Muscle of leg (tissue), 11 donors: ENCODE results near the gene B3GNT7. TPM values are rescaled to one million over a fixed set of nuclear protein-coding genes. Genes with fewer than 3 reads are reported as not detected.
"Not testable (repeated sequence)": the region's sequence is repeated elsewhere in the genome, so short reads cannot be mapped to it uniquely, and the experiment has no call there.

Experiments used
- DNase-seq: peaks from one replicate; pipeline ENCODE4 v3.0.0; 2013
- H3K27ac ChIP-seq: one replicate; pipeline ENCODE4 v1.5.1; 2013; ENCODE audit warnings: mild to moderate bottlenecking, low read length, control low read depth
- H3K27me3 ChIP-seq: one replicate; pipeline ENCODE4 v1.6.1; 2013; ENCODE audit warnings: low read length; ENCODE audit not compliant: control insufficient read depth, insufficient read depth
- H3K36me3 ChIP-seq: one replicate; pipeline ENCODE4 v1.6.1; 2013; ENCODE audit warnings: low read length; ENCODE audit not compliant: control insufficient read depth, insufficient read depth
- H3K4me1 ChIP-seq: one replicate; pipeline ENCODE4 v1.6.1; 2013; ENCODE audit warnings: low read length; ENCODE audit not compliant: control insufficient read depth, insufficient read depth
- H3K4me3 ChIP-seq: one replicate; pipeline ENCODE4 v1.5.1; 2013; ENCODE audit warnings: low read length, control low read depth
- H3K9me3 ChIP-seq: replicated peaks from 2 replicates; pipeline ENCODE4 v1.6.1; 2013; ENCODE audit warnings: low read depth, low read length; ENCODE audit not compliant: control insufficient read depth
- WGBS: methylation state at CpG from one replicate; pipeline ENCODE4 v1.1.5; 2013; ENCODE audit warnings: missing lambda C conversion rate; ENCODE audit not compliant: insufficient coverage; 5-methylcytosine and 5-hydroxymethylcytosine counted together
- polyA plus RNA-seq, 8 donors: library from polyadenylated mRNA; unstranded; fragments of 120-200 nt; gene quantifications; one replicate each; pipeline versions ENCODE4 v1.2.1 to v1.2.3, GENCODE V29; 2013; ENCODE audit warnings: inconsistent platforms in 1 of 8, low replicate concordance in 1 of 8; ENCODE audit not compliant: insufficient read length in 8 of 8, insufficient read depth in 1 of 8
- total RNA-seq: library from RNA; stranded (reverse); fragments of 120-200 nt; gene quantifications from one replicate; pipeline ENCODE4 v1.2.4, GENCODE V29; 2013

B3GNT7 gene
- total and polyA plus RNA-seq, 9 donors, result 0.44 to 2.1 (median 0.65) TPM

- DNase-seq, H3K27ac ChIP-seq, H3K36me3 ChIP-seq, H3K9me3 ChIP-seq, H3K4me3 ChIP-seq: not testable (repeated sequence)
- H3K27me3 ChIP-seq, result peaks cover 23% of the 10 kb centered on the region
- no CpG with 5 or more reads among the region's 8 CpGs for WGBS
- H3K4me1 ChIP-seq, result peaks cover 16% of the 10 kb centered on the region
Observed at GRCh38 chr2:231400681-231401080, 5.2 kb downstream of the B3GNT7 start.

GRCh38 chr2:231401101-231401500 is 5.6 kb downstream of the B3GNT7 start:
- H3K4me1 ChIP-seq, result peaks cover 14% of the 10 kb centered on the region
- not testable (repeated sequence) for H3K9me3 ChIP-seq, DNase-seq, H3K27ac ChIP-seq, H3K4me3 ChIP-seq, H3K36me3 ChIP-seq
- WGBS, result 62% methylated on average over 15 of the region's 23 CpGs
- H3K27me3 ChIP-seq, result peaks cover 21% of the 10 kb centered on the region

- WGBS, result 61% methylated on average over 9 of the region's 14 CpGs
Observed at GRCh38 chr2:231403421-231404182, 8.1 kb downstream of the B3GNT7 start.

GRCh38 chr2:231404183-231404578 is 8.7 kb downstream of the B3GNT7 start:
- H3K4me1 ChIP-seq, result peaks cover 12% of the 10 kb centered on the region
- DNase-seq, H3K4me3 ChIP-seq, H3K27me3 ChIP-seq, H3K27ac ChIP-seq, H3K36me3 ChIP-seq, H3K9me3 ChIP-seq: not testable (repeated sequence)
- WGBS, result 83% methylated on average over 9 of the region's 16 CpGs

More at GRCh38 chr2:231403421-231404182, 8.1 kb downstream of the B3GNT7 start:
- peaks cover 12% of the 10 kb centered on the region for H3K4me1 ChIP-seq
- H3K9me3 ChIP-seq, DNase-seq, H3K27me3 ChIP-seq, H3K4me3 ChIP-seq, H3K36me3 ChIP-seq, H3K27ac ChIP-seq: not testable (repeated sequence)

- not testable (repeated sequence) for H3K36me3 ChIP-seq, H3K4me3 ChIP-seq, H3K4me1 ChIP-seq, H3K27me3 ChIP-seq, H3K27ac ChIP-seq, H3K9me3 ChIP-seq, DNase-seq
- 27% methylated on average over 8 of the region's 16 CpGs for WGBS
Observed at GRCh38 chr2:231405601-231406367, 10.3 kb downstream of the B3GNT7 start.

DNA sequence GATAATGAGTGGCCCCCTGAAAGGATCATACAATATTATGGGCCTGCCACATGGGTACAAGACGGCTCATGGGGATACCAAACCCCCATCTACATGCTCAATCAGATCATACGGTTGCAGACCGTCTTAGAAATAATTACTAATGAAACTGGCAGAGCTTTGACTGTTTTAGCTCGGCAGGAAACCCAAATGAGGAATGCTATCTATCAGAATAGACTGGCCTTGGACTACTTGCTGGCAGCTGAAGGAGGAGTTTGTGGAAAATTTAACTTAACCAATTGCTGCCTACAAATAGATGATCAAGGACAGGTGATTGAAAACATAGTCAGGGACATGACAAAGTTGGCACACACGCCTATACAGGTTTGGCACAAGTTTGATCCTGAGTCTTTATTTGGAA is 12.2 kb downstream of the B3GNT7 start:
- H3K4me1 ChIP-seq, H3K27me3 ChIP-seq, H3K4me3 ChIP-seq, H3K27ac ChIP-seq, H3K9me3 ChIP-seq, H3K36me3 ChIP-seq, DNase-seq: not testable (repeated sequence)
- WGBS, result 78% methylated on average over 1 of the region's 5 CpGs

GRCh38 chr2:231408304-231408703 is 12.8 kb downstream of the B3GNT7 start:
- not testable (repeated sequence) for H3K27ac ChIP-seq, H3K36me3 ChIP-seq, H3K4me3 ChIP-seq, H3K9me3 ChIP-seq, DNase-seq
- WGBS, result no CpG with 5 or more reads among the region's 9 CpGs
- H3K4me1 ChIP-seq, result peaks cover 11% of the 10 kb centered on the region
- H3K27me3 ChIP-seq, result peaks cover 11% of the 10 kb centered on the region

- 100% methylated on average over 3 of the region's 5 CpGs for WGBS
- H3K9me3 ChIP-seq, result peaks cover 7% of the 10 kb centered on the region
- no peak for DNase-seq
- H3K4me1 ChIP-seq, result peaks cover 11% of the 10 kb centered on the region
- no peaks in the 10 kb centered on the region for H3K36me3 ChIP-seq
- peaks cover 11% of the 10 kb centered on the region for H3K27me3 ChIP-seq
- H3K27ac ChIP-seq, result no peak overlapping the region
- H3K4me3 ChIP-seq, result no peak overlapping the region
Observed at GRCh38 chr2:231409776-231410175, 14.3 kb downstream of the B3GNT7 start.

GRCh38 chr2:231410293-231411004 is 14.9 kb downstream of the B3GNT7 start:
- H3K4me3 ChIP-seq, result no peak overlapping the region
- H3K9me3 ChIP-seq, result peaks cover 7% of the 10 kb centered on the region
- H3K4me1 ChIP-seq, result peaks cover 13% of the 10 kb centered on the region
- no peak for DNase-seq
- H3K36me3 ChIP-seq, result no peaks in the 10 kb centered on the region
- 65% methylated on average over 4 of the region's 6 CpGs for WGBS
- H3K27ac ChIP-seq, result no peak overlapping the region
- H3K27me3 ChIP-seq, result peaks cover 11% of the 10 kb centered on the region

DNA sequence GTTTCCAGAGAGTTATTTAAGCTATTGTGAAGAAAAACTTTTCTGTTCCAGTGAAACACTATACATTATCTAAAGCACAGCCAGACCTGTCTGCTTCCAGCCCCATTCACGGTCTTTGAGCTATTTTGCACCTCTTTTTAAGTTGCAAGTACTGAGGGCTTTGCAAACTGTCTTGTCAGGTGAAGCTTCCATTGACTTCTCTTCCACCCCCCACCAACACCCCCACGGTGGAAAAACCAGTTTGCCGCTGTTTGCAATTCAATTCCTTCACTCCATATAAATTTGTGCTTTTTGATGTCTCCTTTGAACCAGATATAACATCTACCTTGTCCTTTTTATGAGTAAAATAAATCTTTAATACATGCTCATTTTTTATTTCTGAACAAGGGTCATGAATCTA is 15.7 kb downstream of the B3GNT7 start:
- peaks cover 7% of the 10 kb centered on the region for H3K9me3 ChIP-seq
- H3K36me3 ChIP-seq, result no peaks in the 10 kb centered on the region
- no peak for DNase-seq
- no peak overlapping the region for H3K27ac ChIP-seq
- H3K4me1 ChIP-seq, result peaks cover 13% of the 10 kb centered on the region
- no peak overlapping the region for H3K4me3 ChIP-seq
- WGBS, result 27% methylated on average over 2 of the region's 3 CpGs
- H3K27me3 ChIP-seq, result peaks cover 11% of the 10 kb centered on the region
